GM23338 (cell line): ENCODE data around the gene ZNF234. TPM values are rescaled to one million over a fixed set of nuclear protein-coding genes. Genes with fewer than 3 reads are reported as not detected.

Experiments
- ATAC-seq: fragments of 200-7000 bp; cut with Tn5 transposase; 3 replicates; pipeline ENCODE4 v1.9.1; 2020
- DNase-seq: peaks from one replicate; pipeline ENCODE4 v3.0.0-alpha.2; 2015; ENCODE audit warnings: low spot score
- H2AFZ ChIP-seq: fragments of 200-600 bp; sonication (generic); 2 replicates; pipeline ENCODE4 v1.8.0; 2016; ENCODE audit warnings: antibody characterized with exemption, mild to moderate bottlenecking, moderate library complexity
- H3F3A ChIP-seq: fragments of 200-600 bp; sonication (generic); replicated peaks from 2 replicates; pipeline ENCODE4 v1.8.0; 2017; ENCODE audit warnings: antibody characterized with exemption, mixed run types, low read depth
- H3K27ac ChIP-seq: fragments of 200-600 bp; sonication (generic); 2 replicates; pipeline ENCODE4 v1.6.1; 2016; ENCODE audit warnings: low read depth
- H3K27me3 ChIP-seq: fragments of 200-600 bp; sonication (generic); 2 replicates; pipeline ENCODE4 v1.8.0; 2016; ENCODE audit warnings: mild to moderate bottlenecking, mixed run types, moderate library complexity; ENCODE audit not compliant: insufficient read depth
- H3K36me3 ChIP-seq: fragments of 200-600 bp; sonication (generic); 2 replicates; pipeline ENCODE4 v1.8.0; 2016; ENCODE audit warnings: mild to moderate bottlenecking; ENCODE audit not compliant: insufficient read depth
- H3K4me1 ChIP-seq: fragments of 200-600 bp; sonication (generic); 2 replicates; pipeline ENCODE4 v1.8.0; 2016; ENCODE audit warnings: mild to moderate bottlenecking, moderate library complexity; ENCODE audit not compliant: insufficient read depth
- H3K4me2 ChIP-seq: fragments of 200-600 bp; sonication (generic); 2 replicates; pipeline ENCODE4 v1.7.1; 2017; ENCODE audit warnings: mixed run types
- H3K4me3 ChIP-seq: fragments of 200-600 bp; sonication (generic); 2 replicates; pipeline ENCODE4 v1.6.1; 2016; ENCODE audit warnings: mixed run types
- H3K79me2 ChIP-seq: fragments of 200-600 bp; sonication (generic); replicated peaks from 2 replicates; pipeline ENCODE4 v1.8.0; 2017; ENCODE audit warnings: mild to moderate bottlenecking; ENCODE audit not compliant: insufficient read depth
- H3K9me2 ChIP-seq: fragments of 200-600 bp; sonication (generic); 2 replicates; pipeline ENCODE4 v1.8.0; 2017; ENCODE audit not compliant: insufficient read depth
- H4K20me1 ChIP-seq: fragments of 200-600 bp; sonication (generic); replicated peaks from 2 replicates; pipeline ENCODE4 v1.8.0; 2017; ENCODE audit warnings: mild to moderate bottlenecking; ENCODE audit not compliant: insufficient read depth
- H3K27ac Mint-ChIP-seq: 2 replicates; pipeline ENCODE4 v1.8.0; 2020; ENCODE audit warnings: inconsistent platforms, mild to moderate bottlenecking, moderate library complexity, mixed read lengths
- H3K27me3 Mint-ChIP-seq: 3 replicates; pipeline ENCODE4 v1.8.0; 2022; ENCODE audit warnings: low read depth, mild to moderate bottlenecking, moderate library complexity, mixed read lengths, inconsistent platforms; ENCODE audit not compliant: insufficient read depth, poor library complexity
- H3K36me3 Mint-ChIP-seq: 3 replicates; pipeline ENCODE4 v1.8.0; 2021; ENCODE audit warnings: low read depth, mild to moderate bottlenecking, inconsistent platforms, moderate library complexity, mixed read lengths
- H3K4me1 Mint-ChIP-seq: 3 replicates; pipeline ENCODE4 v1.8.0; 2020; ENCODE audit warnings: mild to moderate bottlenecking, inconsistent platforms, mixed read lengths
- H3K4me3 Mint-ChIP-seq: 3 replicates; pipeline ENCODE4 v1.8.0; 2021; ENCODE audit warnings: moderate library complexity, mild to moderate bottlenecking, inconsistent platforms, mixed read lengths
- H3K9me3 Mint-ChIP-seq: 3 replicates; pipeline ENCODE4 v1.8.0; 2020; ENCODE audit warnings: moderate library complexity, mild to moderate bottlenecking, inconsistent platforms, mixed read lengths
- CREB1 ChIP-seq: fragments of 250-450 bp; sonication (Bioruptor Pico); IDR thresholded peaks from 2 replicates; pipeline ENCODE4 v1.5.0; 2020; ENCODE audit warnings: low read depth, mild to moderate bottlenecking, moderate library complexity
- CTCF ChIP-seq, 2 experiments: fragments of 200-600 bp in 1 of 2; sonication (generic) in 1 of 2; conservative IDR thresholded peaks; 2 replicates each; pipeline versions ENCODE4 v1.5.1 to v1.6.1; 2016 to 2017; ENCODE audit warnings: antibody characterized with exemption in 2 of 2, low read depth in 2 of 2, mild to moderate bottlenecking in 2 of 2, moderate library complexity in 1 of 2
- ETS1 ChIP-seq: IDR thresholded peaks from 2 replicates; pipeline ENCODE4 v1.6.1; 2016; ENCODE audit warnings: antibody characterized with exemption
- EZH2 ChIP-seq: fragments of 200-600 bp; sonication (generic); IDR thresholded peaks from one replicate; pipeline ENCODE4 v1.8.0; 2017; ENCODE audit warnings: antibody characterized with exemption, mild to moderate bottlenecking, low read depth; ENCODE audit not compliant: unreplicated experiment
- EZH2phosphoT487 ChIP-seq: fragments of 200-600 bp; sonication (generic); IDR thresholded peaks from one replicate; pipeline ENCODE4 v1.8.1; 2018; ENCODE audit warnings: antibody characterized with exemption; ENCODE audit not compliant: unreplicated experiment
- JUNB ChIP-seq: IDR thresholded peaks from one replicate; pipeline ENCODE4 v1.6.1; 2016; ENCODE audit warnings: antibody characterized with exemption; ENCODE audit not compliant: unreplicated experiment
- NANOG ChIP-seq: IDR thresholded peaks from 2 replicates; pipeline ENCODE4 v1.6.1; 2016; ENCODE audit warnings: antibody characterized with exemption, borderline replicate concordance
- POLR2AphosphoS5 ChIP-seq: IDR thresholded peaks from 2 replicates; pipeline ENCODE4 v1.6.1; 2016; ENCODE audit warnings: antibody characterized with exemption, low read depth
- REST ChIP-seq: IDR thresholded peaks from one replicate; pipeline ENCODE4 v1.6.1; 2018; ENCODE audit warnings: antibody characterized with exemption; ENCODE audit not compliant: unreplicated experiment
- STAT1 ChIP-seq: IDR thresholded peaks from one replicate; pipeline ENCODE4 v1.6.1; 2016; ENCODE audit warnings: antibody characterized with exemption; ENCODE audit not compliant: unreplicated experiment
- ZNF114 ChIP-seq: fragments of 250-450 bp; sonication (Bioruptor Pico); IDR thresholded peaks from 2 replicates; pipeline ENCODE4 v1.5.0; 2020; ENCODE audit warnings: mild to moderate bottlenecking, moderate library complexity
- ZNF331 ChIP-seq: fragments of 250-450 bp; sonication (Bioruptor Pico); IDR thresholded peaks from 2 replicates; pipeline ENCODE4 v1.5.0; 2020; ENCODE audit warnings: low read depth, mild to moderate bottlenecking, moderate library complexity
- ZNF462 ChIP-seq: fragments of 250-450 bp; sonication (Bioruptor Pico); IDR thresholded peaks from 2 replicates; pipeline ENCODE4 v1.5.0; 2020; ENCODE audit warnings: mild to moderate bottlenecking, moderate library complexity
- polyA plus RNA-seq: library from polyadenylated mRNA; unstranded; fragments of >200 nt; fragmentation: Nextera tagmentation; extraction: Ambion mirVana; gene quantifications from 2 replicates; pipeline ENCODE4 v1.2.1, GENCODE V29; 2016
- total RNA-seq: library from RNA; depleted of rRNA; stranded (reverse); fragments of >200 nt; shearing (Covaris generic); gene quantifications from 2 replicates; pipeline ENCODE4 v1.2.3, GENCODE V29; 2014

Gene ZNF234
- total and polyA plus RNA-seq, 2 experiments from 2014 or later: 3.7 to 8.3 TPM

GRCh38 chr19:44093931-44094765, 47.2 kb upstream of the ZNF234 start, which contains the start of gene ZNF224:
TSS of gene ZNF224 (plus strand) at chr19:44094361. CDS start at chr19:44097874, 3,513 bp downstream.
- no peak within 1 kb of the TSS for H3K27ac ChIP-seq
- H3K79me2 ChIP-seq: peaks cover 19% of the 10 kb centered on the region

More at GRCh38 chr19:44093931-44094765, 47.2 kb upstream of the ZNF234 start, which contains the start of gene ZNF224:
- Mint-ChIP-seq H3K27ac (peak within 1 kb of the TSS; percentile 93), H3K4me1 (peaks cover 4% of the 10 kb centered on the region; the same call in 1 of the 3 replicates), H3K27me3 (peaks cover 6% of the 10 kb centered on the region), H3K4me3 (peak within 1 kb of the TSS; percentile 98), H3K9me3 (no peaks in the 10 kb centered on the region), H3K36me3 (peaks cover 10% of the 10 kb centered on the region; the same call in 1 of the 3 replicates)
- no peak for TF ChIP-seq ZNF331 (CRISPR knock-in tag)
- TF ChIP-seq ZNF114: no peak
- no peak for TF ChIP-seq EZH2phosphoT487
- TF ChIP-seq CREB1 (CRISPR knock-in tag): peak; percentile 81
- no peak for TF ChIP-seq ZNF462 (CRISPR knock-in tag)
- TF ChIP-seq JUNB: no peak
- TF ChIP-seq ETS1: peak; percentile 98
- no peak for TF ChIP-seq NANOG
- TF ChIP-seq CTCF (conservative IDR thresholded peaks at IDR 0.05; ENCODE audit: low read depth in 2 of 2): no peak
- no peak for TF ChIP-seq STAT1
- TF ChIP-seq POLR2AphosphoS5: peak; percentile 85
- no peak for TF ChIP-seq REST
- no peak for TF ChIP-seq EZH2
- no peaks in the 10 kb centered on the region for H3F3A ChIP-seq
- ATAC-seq (peak; percentile 98), DNase-seq (peak; percentile 97)
- H3K27me3 ChIP-seq: no peaks in the 10 kb centered on the region
- no peaks in the 10 kb centered on the region for H4K20me1 ChIP-seq
- H3K4me1 ChIP-seq: no peaks in the 10 kb centered on the region
- peak within 1 kb of the TSS; percentile 80 for H3K4me2 ChIP-seq
- peak within 1 kb of the TSS; percentile 98 for H2AFZ ChIP-seq
- no peaks in the 10 kb centered on the region; the same call in 1 of the 2 replicates for H3K36me3 ChIP-seq
- no peaks in the 10 kb centered on the region for H3K9me2 ChIP-seq
- peak within 1 kb of the TSS; percentile 94 for H3K4me3 ChIP-seq
